HG03575 (cell line): ENCODE measurements around the gene PSG5.
"Not testable (repeated sequence)": the region's sequence is repeated elsewhere in the genome, so short reads cannot be mapped to it uniquely, and the experiment has no call there.

ENCODE experiments used
- ATAC-seq: cut with Tn5 transposase; IDR thresholded peaks from one replicate; pipeline ENCODE4 v1.9.1; 2021; ENCODE audit not compliant: unreplicated experiment, insufficient number of reproducible peaks, low FRiP score; ENCODE audit errors: extremely low read depth

PSG5 gene

DNA sequence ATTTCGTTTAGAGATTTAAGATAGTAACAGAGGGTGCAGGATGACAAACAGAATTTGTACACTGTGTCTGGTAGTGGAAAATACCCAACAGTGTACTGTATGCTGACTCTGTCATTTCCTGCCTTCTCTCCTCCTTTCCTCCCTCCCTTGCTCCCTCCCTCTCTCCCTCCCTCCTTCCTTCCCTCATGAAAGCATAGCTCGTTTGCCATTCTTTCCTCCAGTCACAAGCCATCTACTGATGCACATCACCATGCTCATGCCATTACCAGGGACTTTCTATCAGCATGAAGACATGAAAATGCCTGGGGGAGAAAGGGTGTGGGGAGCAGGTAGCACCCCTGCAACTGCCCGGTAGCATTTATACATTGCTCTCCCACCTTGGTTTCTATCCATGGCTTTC is 66.8 kb downstream of the PSG5 start:
- not testable (repeated sequence) for ATAC-seq
